Peyer's patch (tissue), 4 donors: ENCODE results near the gene CYSTM1. TPM values are rescaled to one million over a fixed set of nuclear protein-coding genes. Genes with fewer than 3 reads are reported as not detected.

ENCODE experiments used
- DNase-seq, 3 donors: peaks; one replicate each; pipeline ENCODE4 v3.0.0-alpha.2; 2017 to 2019
- H3K27ac ChIP-seq, 4 donors: fragments of 200-600 bp; sonication (generic); one replicate each; pipeline ENCODE4 v1.5.1; 2016 to 2019
- H3K27me3 ChIP-seq, 2 donors: fragments of 200-600 bp; sonication (generic); one replicate each; pipeline ENCODE4 v1.5.1; 2019
- H3K36me3 ChIP-seq, 3 donors: fragments of 200-600 bp; sonication (generic); one replicate each; pipeline ENCODE4 v1.5.1; 2016 to 2019
- H3K4me1 ChIP-seq, 4 donors: fragments of 200-600 bp; sonication (generic); one replicate each; pipeline ENCODE4 v1.5.1; 2016 to 2019
- H3K4me3 ChIP-seq, 4 donors: fragments of 200-600 bp; sonication (generic); 1 replicate in 3 of 4; 2 replicates in 1 of 4; pipeline ENCODE4 v1.5.1; 2016 to 2019; ENCODE audit warnings: mild to moderate bottlenecking in 1 of 4
- H3K9me3 ChIP-seq, 4 donors: fragments of 200-600 bp; sonication (generic); one replicate each; pipeline ENCODE4 v1.5.1; 2016 to 2019; ENCODE audit warnings: mild to moderate bottlenecking in 1 of 4
- CTCF ChIP-seq, 6 experiments: fragments of 450-650 bp in 4 of 6; fragments of 200-600 bp in 2 of 6; sonication (generic) in 1 of 6; IDR thresholded peaks; one replicate each; pipeline ENCODE4 v1.5.1; 2017 to 2019; ENCODE audit warnings: antibody characterized with exemption in 6 of 6, mild to moderate bottlenecking in 3 of 6, moderate library complexity in 1 of 6
- POLR2A ChIP-seq, 2 donors: fragments of 450-650 bp; IDR thresholded peaks; one replicate each; pipeline ENCODE4 v1.5.1; 2017; ENCODE audit warnings: antibody characterized with exemption in 2 of 2, mild to moderate bottlenecking in 2 of 2, moderate library complexity in 2 of 2
- total RNA-seq, 4 donors: library from RNA; depleted of rRNA; stranded (reverse); fragments of >200 nt; gene quantifications; one replicate each; pipeline ENCODE4 v1.1.0, GENCODE V29; 2016

The CYSTM1 gene
- total RNA-seq, 4 donors from 2014 or later: 60.2 to 185 (median 140) TPM

DNA sequence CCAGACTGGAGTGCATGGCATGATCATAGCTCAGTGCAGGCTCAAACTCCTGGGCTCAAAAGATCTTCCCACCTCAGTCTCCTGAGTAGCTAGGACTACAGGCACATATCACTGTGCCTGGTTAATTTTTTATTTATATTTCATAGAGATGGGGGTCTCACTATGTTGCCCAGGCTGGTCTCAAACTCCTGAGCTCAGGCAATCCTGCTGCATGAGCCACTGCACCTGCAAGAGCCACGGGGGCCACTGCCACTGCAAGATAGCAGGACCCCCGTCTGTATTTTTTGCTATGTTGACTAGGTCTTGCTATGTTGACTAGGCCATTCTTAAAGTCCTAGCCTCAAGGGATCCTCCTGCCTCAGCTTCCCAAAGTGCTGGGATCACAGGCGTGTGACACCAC, 6.5 kb downstream of the CYSTM1 start:
- Histone ChIP-seq H3K9me3 (no peaks in the 10 kb centered on the region), H3K27ac (peak overlapping the region in 3 of 4 donors; percentile 66 to 84 (median 67)), H3K4me1 (peaks cover 0 to 39% (median 6%) of the 10 kb centered on the region in 4 donors), H3K36me3 (no peaks in the 10 kb centered on the region), H3K27me3 (no peaks in the 10 kb centered on the region), H3K4me3 (no peak overlapping the region)
- no peak for DNase-seq
- TF ChIP-seq POLR2A (IDR thresholded peaks at IDR 0.05): no peak
- TF ChIP-seq CTCF (IDR thresholded peaks at IDR 0.05): no peak

DNA sequence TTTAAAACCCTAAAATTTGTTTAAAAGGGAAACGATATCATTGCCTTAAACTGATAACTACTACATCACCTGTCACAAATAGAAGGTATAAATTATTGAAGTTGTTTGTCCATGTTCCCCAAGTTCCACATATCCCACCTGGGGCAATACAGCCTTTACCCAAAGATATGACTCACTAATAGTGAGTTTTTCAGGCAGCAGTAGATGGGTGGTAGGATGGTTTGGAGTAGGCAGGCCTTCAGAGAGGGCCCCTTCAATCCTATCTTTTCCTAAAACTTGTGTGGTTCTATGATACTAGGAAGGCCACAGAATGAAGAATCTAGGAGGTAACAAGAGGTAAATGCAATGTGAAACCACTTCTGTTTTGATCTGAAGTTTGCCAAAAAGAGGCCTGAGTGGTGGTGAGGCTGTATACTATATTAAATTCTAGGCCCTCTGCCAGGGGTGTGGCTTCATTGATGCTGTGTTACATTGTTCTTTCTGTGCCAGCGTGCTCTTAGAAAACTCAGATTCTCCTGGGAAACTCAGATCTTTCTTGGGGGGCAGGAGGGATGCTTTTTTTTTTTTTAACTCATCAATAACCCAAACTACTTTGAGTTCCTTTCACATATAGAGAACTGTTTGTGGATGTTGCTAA, 7.2 kb downstream of the CYSTM1 start:
- H3K4me3 ChIP-seq: no peak overlapping the region
- no peak for TF ChIP-seq POLR2A (IDR thresholded peaks at IDR 0.05)
- TF ChIP-seq CTCF (IDR thresholded peaks at IDR 0.05): no peak
- H3K36me3 ChIP-seq: no peaks in the 10 kb centered on the region
- peaks cover 0 to 35% (median 6%) of the 10 kb centered on the region in 4 donors for H3K4me1 ChIP-seq
- no peaks in the 10 kb centered on the region for H3K27me3 ChIP-seq
- no peaks in the 10 kb centered on the region for H3K9me3 ChIP-seq
- no peak for DNase-seq
- peak overlapping the region in 3 of 4 donors; percentile 14 to 84 (median 66) for H3K27ac ChIP-seq

GRCh38 chr5:140182803-140183367, 7.9 kb downstream of the CYSTM1 start:
- H3K9me3 ChIP-seq: no peaks in the 10 kb centered on the region
- no peaks in the 10 kb centered on the region for H3K36me3 ChIP-seq
- H3K27ac ChIP-seq: peak overlapping the region in 3 of 4 donors; percentile 14 to 66 (median 56)
- no peaks in the 10 kb centered on the region for H3K27me3 ChIP-seq
- peaks cover 0 to 31% (median 6%) of the 10 kb centered on the region in 4 donors for H3K4me1 ChIP-seq
- DNase-seq: peak in 1 of 3 donors; percentile 54
- no peak overlapping the region for H3K4me3 ChIP-seq
- no peak for TF ChIP-seq POLR2A (IDR thresholded peaks at IDR 0.05)
- no peak for TF ChIP-seq CTCF (IDR thresholded peaks at IDR 0.05)

DNA sequence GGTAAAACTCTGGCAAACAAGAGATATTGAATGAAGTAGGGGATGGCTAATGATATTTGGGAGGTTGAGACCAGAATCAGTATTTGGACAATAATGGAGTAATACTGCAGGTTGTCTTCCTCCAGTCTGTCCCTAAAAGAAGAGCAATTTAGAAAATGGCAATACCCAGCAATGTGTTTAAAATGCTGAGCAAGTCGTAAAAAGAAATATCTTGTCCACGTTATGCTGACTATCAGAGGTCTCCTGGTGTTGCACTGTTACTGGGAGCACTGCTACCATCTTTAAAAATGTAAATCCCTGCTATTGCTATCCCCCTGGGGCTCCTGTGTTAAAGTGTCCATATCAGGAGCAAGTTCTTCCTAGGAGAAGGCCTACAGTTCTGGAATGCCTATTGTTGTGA, 10.4 kb downstream of the CYSTM1 start:
- H3K4me1 ChIP-seq: peaks cover 0 to 29% (median 6%) of the 10 kb centered on the region in 4 donors
- TF ChIP-seq CTCF (IDR thresholded peaks at IDR 0.05): no peak
- no peak for TF ChIP-seq POLR2A (IDR thresholded peaks at IDR 0.05)
- no peaks in the 10 kb centered on the region for H3K9me3 ChIP-seq
- H3K4me3 ChIP-seq: no peak overlapping the region
- H3K27ac ChIP-seq: no peak overlapping the region
- H3K27me3 ChIP-seq: no peaks in the 10 kb centered on the region
- no peak for DNase-seq
- H3K36me3 ChIP-seq: no peaks in the 10 kb centered on the region

DNA sequence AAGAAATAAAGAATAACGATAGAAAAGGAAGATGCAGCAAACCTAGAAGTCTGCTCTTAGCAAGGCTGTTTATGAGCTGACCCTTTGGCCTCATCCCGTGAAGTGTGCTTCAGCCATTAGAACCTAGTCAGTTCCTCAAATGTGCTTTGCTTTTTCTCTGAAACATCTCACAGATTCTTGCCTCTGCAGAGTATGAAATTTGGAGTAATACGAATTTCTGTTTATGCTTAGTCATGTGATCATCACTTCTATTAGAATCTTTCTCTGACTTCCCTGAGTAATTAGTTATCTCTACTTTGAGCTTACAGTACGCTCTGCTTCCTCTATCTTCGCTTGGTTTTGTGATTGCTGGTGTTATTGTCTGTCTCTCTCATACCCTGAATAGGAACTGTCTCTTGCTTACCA, 11.3 kb downstream of the CYSTM1 start:
- no peak overlapping the region for H3K4me3 ChIP-seq
- H3K36me3 ChIP-seq: no peaks in the 10 kb centered on the region
- H3K27me3 ChIP-seq: no peaks in the 10 kb centered on the region
- no peak overlapping the region for H3K27ac ChIP-seq
- no peaks in the 10 kb centered on the region for H3K9me3 ChIP-seq
- TF ChIP-seq POLR2A (IDR thresholded peaks at IDR 0.05) (no peak), CTCF (IDR thresholded peaks at IDR 0.05) (no peak)
- DNase-seq: no peak
- H3K4me1 ChIP-seq: peaks cover 0 to 28% (median 4%) of the 10 kb centered on the region in 4 donors
